Hypothalamus (tissue), 51 donors: Measurements from ENCODE around the gene COPS6.

Source experiments
- DNase-seq, 51 donors: peaks; one replicate each; lab custom pipeline; 2025; lab: John Stamatoyannopoulos, UW

Gene COPS6

DNA sequence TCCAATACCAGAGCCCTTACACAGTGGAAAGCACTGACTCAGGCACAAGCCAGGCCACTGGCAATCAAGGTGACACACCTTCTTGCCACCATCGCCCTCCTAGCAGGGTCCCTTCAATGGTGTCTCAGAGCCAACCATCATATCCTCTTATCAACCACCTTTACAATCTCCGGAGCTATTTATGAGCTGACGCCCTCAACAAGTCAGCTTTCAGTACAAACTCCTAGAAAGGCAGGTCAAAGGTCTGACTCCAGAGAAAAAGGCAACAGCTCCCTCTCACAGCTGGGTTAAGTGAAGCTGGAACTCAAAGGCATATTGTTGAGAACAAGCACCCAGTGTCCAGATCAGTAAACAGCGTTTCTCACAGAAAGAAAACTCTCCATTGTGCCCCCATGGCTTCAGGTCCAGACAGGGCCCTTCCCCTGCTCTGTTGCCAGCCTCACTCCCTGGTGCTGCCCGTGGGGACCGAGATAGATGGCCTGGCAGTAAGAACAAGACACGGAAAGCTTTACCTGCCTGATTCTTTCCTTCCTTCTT is 9.7 kb upstream of the COPS6 start:
- peak in 29 of 51 donors; percentile 2 to 80 (median 41) for DNase-seq

GRCh38 chr7:100080907-100081534 is 7.7 kb upstream of the COPS6 start:
- DNase-seq = peak in 3 of 51 donors; percentile 10 to 35 (median 28)

GRCh38 chr7:100081535-100082102 is 7.2 kb upstream of the COPS6 start, which contains the start of gene ZNF3:
TSS of gene ZNF3 (minus strand) at chr7:100081723. CDS start at chr7:100077357, 4,366 bp downstream.
- DNase-seq = peak; percentile 81 to 99 (median 98)

DNA sequence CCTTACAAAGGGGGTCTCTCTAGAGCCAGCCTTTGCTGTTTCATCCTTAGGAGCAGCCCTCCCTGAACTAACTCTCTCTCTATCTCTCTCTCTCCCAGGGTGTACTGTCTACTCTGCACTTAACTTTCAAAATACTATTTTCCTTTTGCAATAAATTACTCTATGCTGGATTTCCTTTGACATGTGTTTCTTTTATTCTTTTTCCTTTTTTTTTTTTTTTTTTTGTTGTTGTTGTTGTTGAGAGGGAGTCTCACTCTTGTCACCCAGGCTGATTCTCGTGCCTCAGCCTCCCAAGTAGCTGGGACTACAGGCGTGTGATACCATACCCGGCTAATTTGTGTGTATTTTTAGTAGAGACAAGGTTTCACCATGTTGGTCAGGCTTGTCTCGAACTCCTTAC is 5.8 kb upstream of the COPS6 start:
- DNase-seq = no peak

DNA sequence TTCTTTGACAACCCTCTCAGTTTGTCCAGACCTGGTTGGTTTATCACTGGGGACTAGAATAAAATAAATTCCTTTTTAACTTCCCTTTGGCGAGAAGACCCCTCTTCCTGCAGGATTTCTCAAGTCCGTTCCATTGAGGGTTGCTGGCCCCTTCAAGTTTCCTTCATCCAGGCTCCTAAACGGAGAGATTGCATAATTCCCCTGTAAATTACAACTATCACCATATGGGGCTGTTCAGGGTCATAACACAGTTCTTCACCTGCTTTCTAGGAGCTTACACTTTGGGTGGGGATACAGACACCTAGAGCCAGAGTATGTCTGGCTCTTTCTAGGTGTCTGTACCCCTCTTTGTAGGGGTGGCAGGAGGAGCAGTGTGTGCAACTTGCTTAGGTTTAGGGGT is 3.3 kb upstream of the COPS6 start:
- DNase-seq = no peak

DNA sequence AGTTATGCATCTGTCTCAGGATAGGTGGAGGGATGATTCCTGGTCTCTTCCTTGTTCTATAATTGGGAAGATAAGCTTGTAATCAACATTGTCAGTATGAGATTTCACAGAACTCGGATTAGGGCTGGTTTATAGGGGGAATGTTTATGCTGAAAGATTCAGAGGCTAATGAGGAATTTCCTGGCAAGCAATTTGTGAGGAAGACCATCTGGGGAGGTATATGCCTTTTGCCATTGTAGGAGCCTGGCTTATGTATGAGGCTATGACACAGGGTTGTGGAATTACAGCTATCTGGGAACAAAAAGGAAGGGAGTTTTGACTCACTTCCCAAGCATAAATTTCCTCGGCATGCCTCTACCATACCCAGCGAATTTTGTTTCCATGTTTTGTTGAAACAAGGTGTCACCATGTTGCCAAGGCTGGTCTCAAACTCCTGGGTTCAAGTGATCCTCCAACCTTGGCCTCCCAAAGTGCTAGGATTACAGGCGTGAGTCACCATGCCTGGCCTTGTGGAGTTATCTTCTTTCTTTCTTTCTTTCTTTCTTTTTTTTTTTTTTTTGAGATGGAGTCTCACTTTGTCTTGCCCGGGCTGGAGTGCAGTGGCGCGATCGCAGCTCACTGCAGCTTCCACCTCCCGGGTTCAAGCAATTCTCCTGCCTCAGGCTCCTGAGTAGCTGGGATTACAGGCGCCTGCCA is 1.6 kb upstream of the COPS6 start:
- DNase-seq = no peak

GRCh38 chr7:100088095-100088620 is 611 bp upstream of the COPS6 start:
- DNase-seq = no peak

- DNase-seq = no peak
Measured at GRCh38 chr7:100089458-100090196, 858 bp downstream of the COPS6 start.

GRCh38 chr7:100090527-100091410 is 2.0 kb downstream of the COPS6 start:
- DNase-seq = no peak

- no peak for DNase-seq
Measured at GRCh38 chr7:100091411-100092181, 2.8 kb downstream of the COPS6 start.

DNA sequence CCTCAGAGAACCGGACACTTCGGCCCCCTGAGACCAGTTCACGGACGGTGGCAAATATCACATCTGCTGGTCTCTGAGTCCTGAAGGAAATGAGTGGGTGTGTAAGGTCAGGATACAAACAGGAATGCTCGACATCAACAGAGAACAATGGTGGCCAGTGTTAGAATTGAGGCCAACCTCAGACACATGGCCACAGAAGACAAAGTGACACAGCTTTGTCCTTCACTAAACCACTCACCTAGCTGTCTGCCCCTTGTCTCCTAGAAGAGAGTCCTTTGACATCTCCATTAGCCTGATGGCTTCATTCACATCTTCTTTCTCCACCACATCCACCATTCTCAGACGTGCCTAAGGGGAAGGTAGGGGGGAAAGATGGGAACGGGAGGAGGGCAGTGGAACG is 4.3 kb downstream of the COPS6 start:
- no peak for DNase-seq

GRCh38 chr7:100093498-100093897 is 4.7 kb downstream of the COPS6 start:
- no peak for DNase-seq

DNA sequence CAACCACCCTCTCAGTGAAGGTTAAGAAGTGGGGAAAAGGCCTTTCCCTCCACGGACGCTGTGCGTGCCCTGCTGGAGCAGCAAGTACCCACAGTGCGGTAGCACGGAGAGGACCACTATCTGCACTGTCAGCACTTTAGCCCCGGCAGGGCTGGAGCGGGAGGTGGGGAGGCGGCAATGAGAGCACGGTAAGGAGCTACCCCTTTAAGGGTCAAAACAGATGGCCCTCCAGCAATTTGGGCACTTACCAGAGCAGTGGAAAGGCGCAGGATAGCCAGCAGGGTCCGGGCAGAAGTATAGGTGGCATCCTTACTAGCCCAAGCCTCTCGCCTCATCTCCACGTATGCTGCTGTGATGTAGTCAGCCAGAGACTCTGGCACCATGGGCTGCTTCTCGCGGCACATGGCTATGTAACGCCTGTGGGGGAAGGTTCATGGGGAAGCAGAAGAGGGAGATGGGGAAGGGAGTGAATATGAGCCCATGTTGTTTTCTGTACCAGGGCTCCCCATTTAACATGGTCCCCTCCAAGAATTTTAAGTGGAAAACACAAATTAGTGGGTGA is 5.2 kb downstream of the COPS6 start:
- no peak for DNase-seq

DNA sequence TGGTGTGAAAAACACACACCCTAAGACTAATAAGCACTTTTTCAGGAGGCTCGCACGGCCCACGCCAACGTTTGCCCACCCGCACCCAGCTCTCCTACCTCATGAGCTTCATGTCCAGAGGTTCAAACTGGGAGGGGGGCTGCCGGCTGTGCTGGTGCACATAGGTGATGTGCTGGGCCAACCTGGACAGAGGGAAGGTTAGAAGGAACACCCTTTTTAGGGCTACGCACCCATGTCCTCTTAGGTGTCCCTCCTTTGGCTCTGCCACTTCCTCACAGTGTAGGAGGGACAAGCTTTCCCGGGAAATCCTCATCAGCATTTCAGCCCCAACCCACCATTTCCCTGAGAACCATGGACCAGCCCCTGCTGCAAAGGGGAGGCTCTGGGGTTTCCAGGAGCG is 6.5 kb downstream of the COPS6 start:
- no peak for DNase-seq

- DNase-seq = no peak
Measured at GRCh38 chr7:100095704-100096103, 6.9 kb downstream of the COPS6 start.

- no peak for DNase-seq
Measured at GRCh38 chr7:100098913-100099312, 10.1 kb downstream of the COPS6 start.

DNA sequence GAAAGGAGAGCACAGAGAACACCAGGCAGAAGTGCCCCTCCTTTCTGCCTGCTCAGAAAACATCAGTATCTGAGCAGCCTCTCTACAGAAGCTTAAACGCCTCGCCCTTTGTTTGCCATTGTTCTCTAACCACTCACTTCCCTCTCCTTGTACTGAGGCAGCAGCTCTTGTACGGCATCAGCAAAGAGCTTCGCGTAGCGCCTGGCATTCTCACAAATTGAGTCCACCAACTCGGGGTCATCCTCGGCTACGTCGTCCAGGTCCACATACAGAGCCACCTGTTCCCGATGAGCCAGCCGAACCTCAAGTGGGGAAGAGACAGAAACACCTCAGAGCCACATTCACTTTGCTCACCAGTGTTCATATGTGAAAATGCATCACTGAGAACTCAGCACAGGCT is 10.7 kb downstream of the COPS6 start:
- DNase-seq = no peak

GRCh38 chr7:100100420-100101015 is 11.7 kb downstream of the COPS6 start:
- peak; percentile 62 to 93 (median 86) for DNase-seq
